K562 (cell line): ENCODE data around the gene USP2. TPM values are rescaled to one million over a fixed set of nuclear protein-coding genes. Genes with fewer than 3 reads are reported as not detected.
A peak's percentile ranks its signal among the peaks of the same experiment; 100 is the strongest.

Source experiments
- BRCA1 ChIP-seq, 2 experiments: fragments of 450-650 bp in 1 of 2; sonication (generic) in 1 of 2; formaldehyde crosslinking in 1 of 2; IDR thresholded peaks; 2 replicates each; pipeline versions ENCODE4 v1.5.0 to v1.6.1; 2017 to 2020; ENCODE audit warnings: mild to moderate bottlenecking in 1 of 2, missing genetic modification reagents in 1 of 2
- CREB3L1 ChIP-seq: fragments of 450-650 bp; IDR thresholded peaks from 2 replicates; pipeline ENCODE4 v1.6.1; 2014; ENCODE audit warnings: low read depth, mild to moderate bottlenecking, moderate library complexity, borderline replicate concordance
- ERF ChIP-seq: fragments of 450-650 bp; formaldehyde crosslinking; IDR thresholded peaks from 2 replicates; pipeline ENCODE4 v1.4.0; 2020; ENCODE audit warnings: mild to moderate bottlenecking, mixed read lengths
- ETS2 ChIP-seq: IDR thresholded peaks from 2 replicates; pipeline ENCODE4 v1.6.1; 2016; ENCODE audit warnings: borderline replicate concordance, missing genetic modification characterization, mild to moderate bottlenecking, moderate library complexity, missing compliant biosample characterization; ENCODE audit not compliant: poor library complexity, severe bottlenecking
- HINFP ChIP-seq: fragments of 450-650 bp; conservative IDR thresholded peaks from 2 replicates; pipeline ENCODE4 v1.6.1; 2016; ENCODE audit warnings: missing genetic modification characterization, low read depth, mild to moderate bottlenecking, control low read depth, missing compliant biosample characterization
- MTF1 ChIP-seq: fragments of 250-450 bp; sonication (Bioruptor Pico); IDR thresholded peaks from 2 replicates; pipeline ENCODE4 v1.9.0; 2021; ENCODE audit warnings: moderate library complexity, mild to moderate bottlenecking, inconsistent platforms, borderline replicate concordance
- NR4A1 ChIP-seq, 2 experiments: fragments of 250-450 bp in 1 of 2; fragments of 450-650 bp in 1 of 2; sonication (Bioruptor Pico) in 1 of 2; IDR thresholded peaks; 2 replicates each; pipeline versions ENCODE4 v1.4.0 to v1.6.1; 2016 to 2020; ENCODE audit warnings: mild to moderate bottlenecking in 2 of 2, missing compliant biosample characterization in 1 of 2, missing genetic modification characterization in 1 of 2, moderate library complexity in 1 of 2
- PML ChIP-seq: IDR thresholded peaks from 2 replicates; pipeline ENCODE4 v1.6.1; 2012; ENCODE audit warnings: low read length, inconsistent platforms
- POLR3G ChIP-seq: IDR thresholded peaks from 2 replicates; pipeline ENCODE4 v1.6.1; 2011; ENCODE audit not compliant: insufficient read length, insufficient replicate concordance; ENCODE audit errors: extremely low read depth
- TCF15 ChIP-seq: fragments of 250-450 bp; sonication (Bioruptor Pico); IDR thresholded peaks from 2 replicates; pipeline ENCODE4 v1.8.0; 2022; ENCODE audit warnings: moderate library complexity, mild to moderate bottlenecking, inconsistent platforms
- ZNF57 ChIP-seq: fragments of 450-650 bp; formaldehyde crosslinking; IDR thresholded peaks from 2 replicates; pipeline ENCODE4 v1.4.0; 2020; ENCODE audit warnings: mild to moderate bottlenecking, moderate library complexity
- ZNF699 ChIP-seq: fragments of 250-450 bp; sonication (Bioruptor Pico); IDR thresholded peaks from 2 replicates; pipeline ENCODE4 v1.8.0; 2021; ENCODE audit warnings: mild to moderate bottlenecking, moderate library complexity; ENCODE audit not compliant: insufficient replicate concordance
- polyA plus RNA-seq, 8 experiments: library from polyadenylated mRNA; depleted of rRNA in 4 of 8; stranded (reverse) in 5 of 8; unstranded in 3 of 8; fragments of >200 nt; fragmentation: Nextera tagmentation in 2 of 8; fragmentation: Illumina TruSeq in 1 of 8; extraction: Ambion mirVana in 2 of 8; extraction: Trizol in 1 of 8; gene quantifications; 2 replicates each; pipeline versions ENCODE4 v1.2.1 to v1.2.3, GENCODE V29; 2011 to 2014; ENCODE audit warnings: inconsistent platforms in 1 of 8, missing spikeins in 1 of 8
- total RNA-seq, 7 experiments: library from RNA; depleted of rRNA in 6 of 7; stranded (reverse); fragments of >200 nt in 6 of 7; fragmentation: Illumina TruSeq in 2 of 7; extraction: Trizol in 2 of 7; gene quantifications; 2 replicates each; pipeline versions ENCODE4 v1.2.1 to v1.2.3, GENCODE V29; 2011 to 2021; ENCODE audit warnings: low replicate concordance in 1 of 7
- TF ChIP-seq, protein P1 (sequence below): sonication (generic); formaldehyde crosslinking; IDR thresholded peaks from 2 replicates; pipeline ENCODE4 v1.8.0; 2023; ENCODE audit warnings: mild to moderate bottlenecking, missing genetic modification reagents
- TF ChIP-seq, protein P2 (sequence below), 3 experiments: fragments of 200-800 bp in 1 of 3; sonication (Bioruptor generic) in 1 of 3; sonication (generic) in 1 of 3; formaldehyde crosslinking in 1 of 3; IDR thresholded peaks; 2 replicates each; pipeline versions ENCODE4 v1.6.1 to v1.8.0; 2016 to 2022; ENCODE audit warnings: mild to moderate bottlenecking in 2 of 3, missing compliant biosample characterization in 2 of 3, missing genetic modification characterization in 2 of 3, missing genetic modification reagents in 1 of 3
- TF ChIP-seq, protein P3 (sequence below): fragments of 450-650 bp; formaldehyde crosslinking; IDR thresholded peaks from 2 replicates; pipeline ENCODE4 v1.4.0; 2020; ENCODE audit warnings: mild to moderate bottlenecking, moderate library complexity

USP2 gene
- total and polyA plus RNA-seq, 9 of the 15 experiments (the other 6 are each of a cell fraction or from before 2014, with no cell fraction given): 2.8 to 16.9 (median 3.9) TPM

GRCh38 chr11:119356349-119357031, 25.0 kb downstream of the USP2 start (continued):
- 0 out of 2 replicates have a peak, but pooled peaks have one; percentile 55 for TF ChIP-seq CREB3L1
- no peak for TF ChIP-seq HINFP (tag)
- TF ChIP-seq MTF1: no peak
- no peak for TF ChIP-seq ZNF57 (CRISPR knock-in tag)
- no peak for TF ChIP-seq ERF (CRISPR knock-in tag)
- TF ChIP-seq TCF15 (CRISPR knock-in tag): no peak
- TF ChIP-seq ZNF699: no peak
- no peak for TF ChIP-seq POLR3G
- TF ChIP-seq, protein P1, sequence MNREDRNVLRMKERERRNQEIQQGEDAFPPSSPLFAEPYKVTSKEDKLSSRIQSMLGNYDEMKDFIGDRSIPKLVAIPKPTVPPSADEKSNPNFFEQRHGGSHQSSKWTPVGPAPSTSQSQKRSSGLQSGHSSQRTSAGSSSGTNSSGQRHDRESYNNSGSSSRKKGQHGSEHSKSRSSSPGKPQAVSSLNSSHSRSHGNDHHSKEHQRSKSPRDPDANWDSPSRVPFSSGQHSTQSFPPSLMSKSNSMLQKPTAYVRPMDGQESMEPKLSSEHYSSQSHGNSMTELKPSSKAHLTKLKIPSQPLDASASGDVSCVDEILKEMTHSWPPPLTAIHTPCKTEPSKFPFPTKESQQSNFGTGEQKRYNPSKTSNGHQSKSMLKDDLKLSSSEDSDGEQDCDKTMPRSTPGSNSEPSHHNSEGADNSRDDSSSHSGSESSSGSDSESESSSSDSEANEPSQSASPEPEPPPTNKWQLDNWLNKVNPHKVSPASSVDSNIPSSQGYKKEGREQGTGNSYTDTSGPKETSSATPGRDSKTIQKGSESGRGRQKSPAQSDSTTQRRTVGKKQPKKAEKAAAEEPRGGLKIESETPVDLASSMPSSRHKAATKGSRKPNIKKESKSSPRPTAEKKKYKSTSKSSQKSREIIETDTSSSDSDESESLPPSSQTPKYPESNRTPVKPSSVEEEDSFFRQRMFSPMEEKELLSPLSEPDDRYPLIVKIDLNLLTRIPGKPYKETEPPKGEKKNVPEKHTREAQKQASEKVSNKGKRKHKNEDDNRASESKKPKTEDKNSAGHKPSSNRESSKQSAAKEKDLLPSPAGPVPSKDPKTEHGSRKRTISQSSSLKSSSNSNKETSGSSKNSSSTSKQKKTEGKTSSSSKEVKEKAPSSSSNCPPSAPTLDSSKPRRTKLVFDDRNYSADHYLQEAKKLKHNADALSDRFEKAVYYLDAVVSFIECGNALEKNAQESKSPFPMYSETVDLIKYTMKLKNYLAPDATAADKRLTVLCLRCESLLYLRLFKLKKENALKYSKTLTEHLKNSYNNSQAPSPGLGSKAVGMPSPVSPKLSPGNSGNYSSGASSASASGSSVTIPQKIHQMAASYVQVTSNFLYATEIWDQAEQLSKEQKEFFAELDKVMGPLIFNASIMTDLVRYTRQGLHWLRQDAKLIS (CRISPR knock-in tag): no peak
- TF ChIP-seq, protein P2, sequence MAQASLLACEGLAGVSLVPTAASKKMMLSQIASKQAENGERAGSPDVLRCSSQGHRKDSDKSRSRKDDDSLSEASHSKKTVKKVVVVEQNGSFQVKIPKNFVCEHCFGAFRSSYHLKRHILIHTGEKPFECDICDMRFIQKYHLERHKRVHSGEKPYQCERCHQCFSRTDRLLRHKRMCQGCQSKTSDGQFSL (CRISPR knock-in tag; IDR thresholded peaks at IDR 0.05): no peak
- TF ChIP-seq, protein P2 (tag; IDR thresholded peaks at IDR 0.05): no peak
- TF ChIP-seq PML: no peak
- no peak for TF ChIP-seq BRCA1 (IDR thresholded peaks at IDR 0.05)
- TF ChIP-seq BRCA1 (CRISPR knock-in tag; IDR thresholded peaks at IDR 0.05): no peak
- TF ChIP-seq NR4A1 (CRISPR knock-in tag; IDR thresholded peaks at IDR 0.05): no peak
- no peak for TF ChIP-seq NR4A1 (tag; IDR thresholded peaks at IDR 0.05)
- TF ChIP-seq, protein P3, sequence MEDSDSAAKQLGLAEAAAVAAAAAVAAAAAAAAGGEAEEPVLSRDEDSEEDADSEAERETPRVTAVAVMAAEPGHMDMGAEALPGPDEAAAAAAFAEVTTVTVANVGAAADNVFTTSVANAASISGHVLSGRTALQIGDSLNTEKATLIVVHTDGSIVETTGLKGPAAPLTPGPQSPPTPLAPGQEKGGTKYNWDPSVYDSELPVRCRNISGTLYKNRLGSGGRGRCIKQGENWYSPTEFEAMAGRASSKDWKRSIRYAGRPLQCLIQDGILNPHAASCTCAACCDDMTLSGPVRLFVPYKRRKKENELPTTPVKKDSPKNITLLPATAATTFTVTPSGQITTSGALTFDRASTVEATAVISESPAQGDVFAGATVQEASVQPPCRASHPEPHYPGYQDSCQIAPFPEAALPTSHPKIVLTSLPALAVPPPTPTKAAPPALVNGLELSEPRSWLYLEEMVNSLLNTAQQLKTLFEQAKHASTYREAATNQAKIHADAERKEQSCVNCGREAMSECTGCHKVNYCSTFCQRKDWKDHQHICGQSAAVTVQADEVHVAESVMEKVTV: peak; percentile 81
- TF ChIP-seq ETS2 (tag): no peak
